GM21576 (cell line): Measurements from ENCODE around the gene LAPTM4A.

Experiments
- ATAC-seq: cut with Tn5 transposase; IDR thresholded peaks from one replicate; pipeline ENCODE4 v1.9.1; 2021; ENCODE audit warnings: mild to moderate bottlenecking, moderate library complexity; ENCODE audit not compliant: unreplicated experiment

The LAPTM4A gene

DNA sequence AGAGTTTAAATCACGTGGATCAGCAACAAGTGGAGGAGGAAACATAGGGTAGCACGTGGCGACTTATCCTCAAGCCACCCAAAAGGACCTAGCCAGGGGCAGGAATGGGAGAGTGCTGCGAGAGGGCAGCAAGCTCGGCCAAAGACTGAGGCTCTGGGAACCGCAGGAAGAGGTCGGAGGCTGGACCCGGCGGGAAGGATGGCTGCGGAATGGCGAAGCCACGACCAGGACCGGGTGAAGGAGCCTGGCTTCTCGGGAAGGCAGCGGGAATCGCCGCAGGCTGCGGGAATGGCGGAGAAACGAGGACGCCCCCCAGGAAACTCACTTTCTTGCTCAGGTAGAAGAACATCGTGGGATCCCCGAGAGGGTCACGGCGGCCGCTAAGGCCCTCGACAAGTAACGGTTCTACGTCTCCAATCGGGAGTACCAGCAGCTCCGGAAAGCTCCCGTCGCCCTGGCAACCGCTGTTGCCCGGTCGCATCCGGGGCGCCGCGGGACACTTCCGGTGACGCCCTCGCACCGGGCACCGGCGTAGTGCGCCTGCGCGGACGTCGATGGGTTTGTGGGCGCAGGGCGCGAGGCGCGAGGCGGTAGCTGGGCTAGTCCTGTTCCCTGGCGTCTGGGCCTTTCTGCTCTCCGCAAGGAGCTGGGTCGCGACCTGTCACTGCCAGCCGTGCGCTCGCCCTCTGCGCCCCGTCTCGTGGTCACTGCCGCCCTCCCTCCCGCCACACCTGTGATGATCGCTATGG is 61.6 kb downstream of the LAPTM4A start, which contains the start of gene WDR35:
WDR35 (minus strand) TSS at position 439 of the 749 bp plus-strand sequence; CDS start at position 349, 90 bp downstream.
- peak; percentile 93 for ATAC-seq

DNA sequence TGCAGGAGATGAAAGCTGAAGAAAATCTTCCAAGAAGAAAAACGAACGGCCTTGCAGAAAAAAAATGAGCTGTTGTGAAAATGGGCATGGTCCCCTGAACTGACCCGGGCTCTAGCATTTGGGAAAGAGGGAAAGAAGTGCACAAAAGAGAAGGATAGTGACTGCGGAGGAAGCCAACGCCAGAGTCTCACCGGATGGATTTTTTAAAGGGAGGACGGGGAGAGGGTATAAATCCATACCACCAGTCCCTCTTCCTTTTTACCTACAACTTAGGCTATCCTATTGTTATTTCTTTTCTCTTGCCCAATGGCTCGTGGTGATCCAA is 62.1 kb downstream of the LAPTM4A start:
- no peak for ATAC-seq

DNA sequence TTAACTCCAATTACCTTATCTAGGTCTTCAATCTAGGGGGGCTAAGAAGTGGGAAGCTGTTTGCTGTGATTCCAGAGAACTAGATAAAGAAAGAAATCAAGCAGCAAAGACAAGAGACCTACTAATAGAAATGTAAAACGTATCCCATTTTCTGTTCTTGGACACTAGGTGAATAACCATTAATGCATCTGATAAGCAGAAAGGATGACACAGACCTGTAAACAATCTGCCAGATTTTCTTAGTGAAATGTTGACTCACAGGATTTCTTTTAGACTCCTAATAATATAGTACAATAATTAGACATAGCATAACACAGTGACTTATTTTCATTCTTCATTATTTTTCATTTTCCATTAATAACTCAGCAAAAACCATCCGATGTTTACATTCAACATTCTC is 62.8 kb downstream of the LAPTM4A start:
- no peak for ATAC-seq

DNA sequence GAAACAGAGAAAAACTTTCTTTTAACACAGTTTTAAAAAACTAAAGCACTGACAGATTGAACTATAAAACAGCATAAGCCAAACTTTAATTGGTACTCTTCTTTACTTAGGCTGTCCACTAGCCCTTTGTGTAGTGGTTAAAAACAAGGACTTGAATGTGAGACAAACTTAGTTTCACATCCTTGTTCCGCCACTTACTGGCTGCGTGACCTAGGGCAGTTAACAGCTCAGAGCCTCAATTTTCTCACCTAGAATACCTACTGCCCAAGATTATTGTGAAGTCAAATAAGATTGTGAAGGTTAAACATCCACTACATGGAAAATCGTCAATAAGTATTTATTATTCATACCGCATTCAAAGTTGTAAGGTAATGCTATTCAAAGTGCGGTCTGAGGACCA is 63.5 kb downstream of the LAPTM4A start:
- peak; percentile 76 for ATAC-seq
